Measurements from ENCODE around the gene ZBTB48.
"Not testable (repeated sequence)": the region's sequence is repeated elsewhere in the genome, so short reads cannot be mapped to it uniquely, and the experiment has no call there.

ZBTB48 gene

DNA sequence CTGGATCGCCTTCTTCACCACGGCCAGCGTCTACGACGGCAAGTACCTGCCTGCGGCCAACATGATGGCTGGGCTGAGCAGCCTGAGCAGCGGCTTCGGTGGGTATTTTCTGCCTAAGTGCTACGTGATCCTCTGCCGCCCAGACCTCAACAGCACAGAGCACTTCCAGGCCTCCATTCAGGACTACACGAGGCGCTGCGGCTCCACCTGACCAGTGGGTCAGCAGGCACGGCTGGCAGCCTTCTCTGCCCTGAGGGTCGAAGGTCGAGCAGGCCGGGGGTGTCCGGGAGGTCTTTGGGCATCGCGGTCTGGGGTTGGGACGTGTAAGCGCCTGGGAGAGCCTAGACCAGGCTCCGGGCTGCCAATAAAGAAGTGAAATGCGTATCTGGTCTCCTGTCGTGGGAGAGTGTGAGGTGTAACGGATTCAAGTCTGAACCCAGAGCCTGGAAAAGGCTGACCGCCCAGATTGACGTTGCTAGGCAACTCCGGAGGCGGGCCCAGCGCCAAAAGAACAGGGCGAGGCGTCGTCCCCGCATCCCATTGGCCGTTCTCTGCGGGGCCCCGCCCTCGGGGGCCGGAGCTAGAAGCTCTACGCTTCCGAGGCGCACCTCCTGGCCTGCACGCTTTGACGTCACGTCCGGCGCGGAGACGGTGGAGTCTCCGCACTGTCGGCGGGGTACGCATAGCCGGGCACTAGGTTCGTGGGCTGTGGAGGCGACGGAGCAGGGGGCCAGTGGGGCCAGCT is at the start of gene ZBTB48:
Gene ZBTB48, plus strand, starts transcription at position 621 of the 745 bp plus-strand sequence. CDS start 616 bp downstream, outside the sequence.
- peak; percentile 96 for DNase-seq (ENCODE audit: low read depth)

DNA sequence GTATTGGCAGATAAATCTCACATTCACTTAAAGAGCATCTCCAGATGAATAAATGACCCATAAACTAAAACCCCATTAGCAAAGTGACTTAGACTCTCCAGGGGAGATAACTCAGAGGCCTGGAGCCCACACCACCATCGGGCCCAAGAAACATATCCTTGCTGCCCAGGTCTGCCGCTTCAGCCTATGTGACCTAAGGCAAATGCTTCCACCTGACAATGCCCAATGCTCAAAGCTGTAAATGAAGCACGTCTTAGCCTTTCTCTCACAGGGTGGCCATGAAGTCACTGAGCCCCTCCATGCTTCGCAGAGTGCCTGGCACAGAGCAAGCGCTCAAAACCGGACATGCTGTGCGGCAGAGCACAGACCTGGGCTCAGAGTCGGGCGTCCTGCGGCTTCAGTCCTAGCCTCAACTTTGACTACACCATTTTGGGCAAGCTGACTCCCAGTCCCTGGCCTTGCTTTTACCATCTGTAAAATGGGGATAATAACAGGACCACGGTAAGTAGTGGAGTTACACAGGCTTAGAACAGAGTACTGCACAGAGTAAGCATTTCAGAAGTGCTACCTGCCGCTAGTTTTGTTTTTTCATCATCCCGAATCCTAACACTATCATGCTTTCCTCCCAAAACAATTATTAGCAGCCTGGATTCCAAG is 49.2 kb upstream of the ZBTB48 start:
- no peak for DNase-seq (ENCODE audit: low read depth)

DNA sequence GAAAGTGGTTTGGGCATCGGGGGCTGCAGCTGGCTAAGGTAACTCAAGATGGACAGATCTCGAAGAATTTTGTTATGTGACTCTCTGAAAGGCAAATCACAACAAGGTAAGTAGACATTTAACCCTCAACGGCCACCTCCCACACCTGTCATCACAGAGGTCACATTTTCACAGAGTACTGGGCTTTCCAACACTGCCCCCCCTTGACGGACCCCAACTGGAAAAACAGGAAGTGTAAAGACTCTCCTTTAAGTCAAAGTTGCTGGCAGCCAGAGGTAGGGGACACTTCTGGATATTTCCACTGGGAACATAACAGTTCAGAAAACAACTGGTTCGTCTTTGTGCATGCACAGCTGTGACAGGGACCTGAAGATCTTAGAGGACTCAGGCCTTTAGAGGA is 47.8 kb upstream of the ZBTB48 start:
- no peak for DNase-seq (ENCODE audit: low read depth)

DNA sequence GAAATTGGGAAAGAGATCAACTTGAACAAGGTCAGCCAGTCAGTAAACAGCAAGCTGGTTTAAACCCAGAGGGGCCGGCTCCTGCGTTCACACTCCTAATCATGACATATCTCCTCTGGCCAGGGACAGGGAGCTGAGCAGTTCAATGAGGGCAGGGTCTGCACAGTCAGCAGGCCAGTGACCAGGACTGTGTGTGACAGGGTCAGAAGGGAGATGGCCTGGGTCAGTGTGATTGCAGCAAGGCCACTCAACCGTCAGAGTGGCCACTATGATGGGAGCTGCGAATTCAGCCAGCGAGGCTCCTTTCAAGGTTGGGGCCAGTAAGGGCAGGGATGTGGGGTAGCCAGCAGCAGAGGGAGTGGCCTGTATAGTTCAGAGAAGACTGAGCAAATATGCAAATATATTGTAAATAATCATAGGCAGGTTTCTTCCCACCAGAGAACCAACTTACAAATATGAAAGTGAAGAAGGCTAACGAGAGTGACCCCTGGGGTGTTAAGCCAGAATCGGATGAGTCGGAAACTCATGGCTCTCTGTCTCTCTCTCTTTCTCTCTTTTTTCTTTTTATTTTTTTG is 45.5 kb upstream of the ZBTB48 start:
- no peak for DNase-seq (ENCODE audit: low read depth)

DNA sequence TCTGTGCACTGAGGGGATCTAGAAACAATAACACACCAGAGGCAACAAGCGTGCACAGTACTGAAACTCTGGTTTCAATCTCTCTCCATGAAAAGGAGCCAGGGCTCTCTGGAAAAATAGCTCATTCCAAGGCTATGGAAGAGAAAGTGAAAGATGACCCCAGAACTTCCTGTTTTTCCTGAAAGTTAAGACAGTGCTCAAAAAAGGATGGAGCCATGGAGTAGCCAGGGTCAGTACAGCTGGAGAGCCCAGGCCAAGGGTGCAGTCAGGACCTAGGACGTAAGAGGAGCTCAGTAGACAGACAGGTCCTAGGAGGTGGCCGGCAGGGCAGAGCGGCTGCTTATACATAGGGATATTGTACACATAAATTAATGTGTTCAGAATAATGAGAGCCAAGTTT is 44.6 kb upstream of the ZBTB48 start:
- DNase-seq (ENCODE audit: low read depth) = no peak

DNA sequence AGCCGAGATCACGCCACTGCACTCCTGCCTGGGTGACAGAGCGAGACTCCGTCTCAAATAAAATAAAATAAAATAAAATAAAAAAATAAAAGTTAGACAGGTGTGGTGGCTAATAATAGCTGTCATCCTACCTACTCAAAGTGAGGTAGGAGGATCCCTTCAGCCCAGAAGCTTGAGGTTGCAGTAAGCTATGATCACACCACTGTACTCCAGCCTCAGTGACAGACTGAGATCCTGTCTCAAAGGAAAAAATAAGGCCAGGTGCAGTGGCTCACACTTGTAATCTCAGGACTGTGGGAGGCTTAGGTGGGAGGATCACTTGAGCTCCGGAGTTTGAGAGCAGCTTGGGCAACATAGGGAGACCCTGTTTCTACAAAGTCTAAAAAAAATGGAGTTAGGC is 43.5 kb upstream of the ZBTB48 start:
- no peak for DNase-seq (ENCODE audit: low read depth)

DNA sequence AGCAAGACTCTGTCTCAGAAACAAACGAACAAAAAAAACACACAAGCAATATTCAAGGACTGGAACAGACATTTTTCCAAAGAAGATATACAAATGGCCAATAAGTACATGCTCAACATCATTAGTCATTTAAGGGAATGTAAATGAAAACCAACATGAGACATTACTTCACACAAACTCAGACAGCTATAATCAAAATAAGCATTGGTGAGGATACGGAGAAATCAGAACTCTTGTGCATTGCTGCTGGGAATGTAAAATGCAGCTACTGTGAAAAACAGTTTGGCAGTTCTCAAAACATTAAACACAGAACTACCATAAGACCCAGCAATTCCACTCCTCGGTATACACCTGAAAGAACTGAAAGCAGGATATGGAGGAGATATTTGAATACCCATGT is 40.8 kb upstream of the ZBTB48 start:
- DNase-seq (ENCODE audit: low read depth) = no peak

DNA sequence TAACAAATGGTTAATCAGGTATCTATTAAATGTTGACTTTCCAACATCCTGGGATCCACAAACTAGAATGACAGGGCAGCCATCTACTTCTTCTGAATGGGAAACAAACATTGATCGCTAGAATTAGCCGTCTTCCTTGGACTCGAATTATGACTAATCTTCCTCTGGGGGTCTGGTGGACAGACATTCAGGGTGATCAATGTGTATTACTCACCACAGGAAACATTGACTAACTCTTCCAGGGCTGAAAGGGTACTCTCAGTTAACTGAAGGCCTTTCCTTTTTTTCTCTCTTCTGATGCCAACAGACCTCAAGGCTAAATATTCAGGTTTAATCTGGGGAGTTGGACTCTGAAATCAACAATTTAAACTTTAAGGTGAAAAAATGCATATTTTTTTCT is 35.0 kb upstream of the ZBTB48 start:
- DNase-seq (ENCODE audit: low read depth) = no peak

DNA sequence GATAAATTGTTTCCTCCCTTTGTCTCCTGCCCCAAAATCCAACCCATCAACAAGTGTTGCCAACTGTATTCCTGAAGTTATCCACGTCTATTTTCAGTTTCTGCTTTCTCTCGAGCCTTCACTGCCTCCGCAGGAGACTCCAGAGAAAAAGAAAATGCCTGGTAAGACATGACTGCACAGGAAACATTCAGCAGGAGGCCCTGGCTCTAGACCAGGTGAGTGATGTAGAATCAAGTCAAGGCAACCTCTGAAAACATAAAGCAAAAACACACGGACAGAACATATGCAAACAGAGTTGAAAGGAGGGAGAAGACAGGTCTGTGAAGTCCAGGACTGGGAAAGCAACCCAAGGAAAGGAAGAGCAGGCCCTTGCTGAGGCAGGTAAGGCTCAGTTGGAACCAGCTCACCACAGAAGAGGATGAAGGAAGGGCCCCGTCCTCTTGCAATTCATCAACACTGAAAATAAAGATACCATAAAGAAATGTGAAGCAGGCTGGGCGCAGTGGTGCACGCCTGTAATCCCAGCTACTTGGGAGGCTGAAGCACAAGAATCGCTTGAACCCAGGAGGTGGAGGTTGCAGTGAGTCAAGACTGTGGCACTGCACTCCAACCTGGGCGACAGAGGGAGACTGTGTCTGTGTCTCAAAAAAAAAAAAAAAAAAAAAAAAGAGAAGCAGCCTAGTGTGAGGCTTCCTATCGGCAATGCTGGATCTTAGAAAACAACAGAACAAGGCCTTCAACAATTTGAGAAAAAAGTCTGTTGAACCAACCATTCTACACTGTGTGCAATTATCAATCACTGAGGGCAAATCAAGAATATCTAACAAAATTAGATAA is 34.3 kb upstream of the ZBTB48 start:
- no peak for DNase-seq (ENCODE audit: low read depth)

DNA sequence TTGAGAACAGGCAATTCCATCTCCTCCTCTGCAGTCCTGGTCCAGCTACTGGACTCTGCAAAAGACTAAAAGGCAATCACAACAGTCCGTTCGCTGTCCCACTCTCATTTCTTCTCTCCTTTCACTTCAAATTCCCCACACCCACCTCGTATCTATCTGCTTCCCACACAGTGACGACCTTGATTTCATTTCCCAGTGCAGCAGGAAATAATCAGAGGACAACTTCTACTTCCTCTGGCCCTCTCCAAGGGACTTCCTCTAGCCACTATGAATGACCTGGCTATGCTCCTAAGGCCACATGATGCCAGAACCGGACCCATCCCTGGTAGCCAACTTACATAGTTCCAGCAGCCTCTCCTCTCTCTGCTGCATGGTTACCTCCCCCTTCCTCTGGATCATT is 33.5 kb upstream of the ZBTB48 start:
- DNase-seq (ENCODE audit: low read depth) = no peak

DNA sequence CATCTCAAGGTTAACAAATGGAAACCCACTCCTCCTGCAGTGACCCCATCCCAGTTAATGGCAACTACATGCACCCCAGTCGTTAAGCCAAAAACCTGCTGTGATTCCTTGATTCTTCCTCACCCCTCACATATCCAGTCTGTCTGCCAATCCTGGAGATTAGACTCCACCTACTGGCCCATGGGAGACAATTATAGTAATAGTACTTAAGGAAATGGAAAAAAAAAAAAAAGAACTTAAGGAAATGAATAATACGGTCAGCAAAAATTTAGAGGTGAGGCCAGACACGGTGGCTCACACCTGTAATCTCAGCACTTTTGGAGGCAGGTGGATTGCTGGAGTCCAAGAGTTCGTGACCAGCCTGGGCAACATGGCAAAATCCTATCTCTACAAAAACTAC is 32.5 kb upstream of the ZBTB48 start:
- no peak for DNase-seq (ENCODE audit: low read depth)

DNA sequence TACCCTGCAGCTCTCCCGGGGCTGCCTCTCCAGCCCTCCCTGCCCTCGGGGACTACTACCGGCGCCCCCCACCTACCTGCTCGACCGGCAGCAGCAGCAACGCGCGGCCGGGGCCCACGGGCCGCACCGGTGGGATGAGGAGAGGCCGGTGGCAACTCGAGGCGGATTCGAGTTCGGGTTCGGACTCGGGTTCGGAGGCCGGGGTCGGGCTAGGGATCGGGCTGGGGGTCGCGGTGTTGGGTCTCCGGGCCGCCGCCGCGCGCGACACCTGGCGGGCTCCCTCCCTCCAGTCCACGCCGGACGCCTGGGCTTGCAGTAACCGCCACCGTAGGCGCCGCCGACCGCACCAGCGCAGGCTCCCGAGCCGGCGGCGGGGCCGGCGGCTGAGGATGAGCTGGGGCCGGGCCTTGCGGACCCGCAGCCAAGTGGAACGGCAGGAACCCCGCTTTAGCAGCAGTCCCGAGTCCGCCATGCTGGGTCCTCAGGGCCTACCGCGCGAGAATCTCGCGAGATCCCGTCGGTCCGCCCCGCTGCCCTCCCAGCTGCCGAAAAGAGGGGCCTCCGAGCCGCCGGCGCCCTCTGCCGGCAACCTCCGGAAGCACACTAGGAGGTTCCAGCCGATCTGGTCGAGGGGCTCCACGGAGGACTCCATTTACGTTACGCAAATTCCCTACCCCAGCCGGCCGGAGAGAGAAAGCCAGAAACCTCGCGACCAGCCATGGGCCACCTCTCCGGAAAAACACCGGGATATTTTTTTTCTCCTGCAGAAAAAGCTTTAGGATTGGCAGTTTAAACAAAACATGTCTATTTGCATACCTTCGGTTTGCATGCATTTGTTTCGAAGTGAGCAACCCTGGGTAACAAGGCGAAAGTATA is 25.5 kb upstream of the ZBTB48 start, which contains the start of gene NOL9:
Gene NOL9, minus strand, starts transcription at position 483 of the 876 bp plus-strand sequence. Its CDS starts 11 bp downstream, at position 472.
- peak; percentile 77 for DNase-seq (ENCODE audit: low read depth)

DNA sequence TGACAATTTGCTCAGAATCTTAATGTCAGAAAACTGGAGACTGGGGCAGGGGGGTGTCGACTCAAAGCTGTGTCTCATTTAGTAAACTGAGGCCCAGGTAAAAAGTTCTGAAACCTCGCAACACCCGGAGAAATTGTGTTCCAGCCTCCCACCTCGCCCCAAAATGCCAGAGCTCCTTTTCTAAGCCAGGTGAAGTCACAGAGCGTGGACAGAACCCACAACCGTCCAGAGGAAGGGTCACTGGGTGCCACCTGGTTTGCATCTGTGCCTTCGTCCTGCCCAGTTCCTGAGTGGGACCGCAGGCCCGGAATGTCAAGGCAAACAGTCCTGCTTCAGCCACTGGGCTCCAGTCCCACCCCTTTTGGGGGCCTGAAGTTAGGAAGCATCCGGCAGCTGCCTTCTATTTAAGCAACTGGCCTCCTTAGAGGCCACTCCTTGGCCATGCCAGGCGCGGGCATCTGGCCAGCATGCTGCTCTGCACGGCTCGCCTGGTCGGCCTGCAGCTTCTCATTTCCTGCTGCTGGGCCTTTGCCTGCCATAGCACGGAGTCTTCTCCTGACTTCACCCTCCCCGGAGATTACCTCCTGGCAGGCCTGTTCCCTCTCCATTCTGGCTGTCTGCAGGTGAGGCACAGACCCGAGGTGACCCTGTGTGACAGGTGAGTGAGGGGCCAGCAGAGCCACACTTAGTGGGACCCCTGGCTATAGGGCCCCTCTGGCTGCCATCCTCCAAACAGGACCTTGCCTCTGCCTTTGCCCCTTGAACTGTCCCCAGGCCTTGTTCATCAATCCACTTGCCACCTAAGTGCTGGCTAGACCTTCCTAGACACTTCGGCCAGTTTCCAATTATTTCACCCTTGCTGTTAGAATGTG is 24.7 kb upstream of the ZBTB48 start, which contains the start of gene TAS1R1:
Gene TAS1R1, plus strand, starts transcription at position 401 of the 872 bp plus-strand sequence. Its CDS starts 67 bp downstream, at position 468.
- peak; percentile 38 for DNase-seq (ENCODE audit: low read depth)

DNA sequence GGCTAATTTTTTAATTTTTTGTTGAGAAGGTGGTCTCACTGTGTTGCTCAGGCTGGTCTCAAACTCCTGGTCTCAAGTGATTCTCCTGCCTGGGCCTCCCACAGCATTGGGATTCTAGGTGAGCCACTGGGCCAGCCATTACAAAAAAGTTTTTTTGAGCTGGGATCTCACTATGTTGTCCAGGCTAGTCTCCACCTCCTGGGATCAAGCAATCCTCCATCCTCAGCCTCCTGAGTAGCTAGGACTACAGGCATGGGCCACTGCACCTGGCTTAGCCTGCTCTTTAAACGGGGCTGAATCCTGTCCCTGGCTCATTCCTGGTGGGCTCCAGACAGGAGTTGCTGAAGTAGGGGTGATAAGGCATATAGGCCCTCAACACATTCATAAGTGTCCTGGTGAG is 22.2 kb upstream of the ZBTB48 start:
- DNase-seq (ENCODE audit: low read depth) = no peak

DNA sequence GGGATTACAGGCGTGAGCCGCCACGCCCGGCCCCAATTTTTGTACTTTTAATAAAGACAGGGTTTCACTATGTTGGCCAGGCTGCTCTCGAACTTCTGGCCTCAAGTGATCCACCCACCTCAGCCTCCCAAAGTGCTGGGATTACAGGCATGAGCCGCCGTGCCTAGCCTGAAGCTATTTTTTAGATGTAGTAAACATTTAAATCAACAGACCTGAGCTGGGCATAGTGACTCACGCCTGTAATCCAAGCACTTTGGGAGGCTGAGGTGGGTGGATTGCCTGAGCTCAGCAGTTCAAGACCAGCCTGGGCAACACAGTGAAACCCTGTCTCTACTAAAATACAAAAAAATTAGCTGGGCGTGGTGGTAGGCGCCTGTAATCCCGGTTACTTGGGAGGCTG is 20.6 kb upstream of the ZBTB48 start:
- not testable (repeated sequence) for DNase-seq (ENCODE audit: low read depth)

DNA sequence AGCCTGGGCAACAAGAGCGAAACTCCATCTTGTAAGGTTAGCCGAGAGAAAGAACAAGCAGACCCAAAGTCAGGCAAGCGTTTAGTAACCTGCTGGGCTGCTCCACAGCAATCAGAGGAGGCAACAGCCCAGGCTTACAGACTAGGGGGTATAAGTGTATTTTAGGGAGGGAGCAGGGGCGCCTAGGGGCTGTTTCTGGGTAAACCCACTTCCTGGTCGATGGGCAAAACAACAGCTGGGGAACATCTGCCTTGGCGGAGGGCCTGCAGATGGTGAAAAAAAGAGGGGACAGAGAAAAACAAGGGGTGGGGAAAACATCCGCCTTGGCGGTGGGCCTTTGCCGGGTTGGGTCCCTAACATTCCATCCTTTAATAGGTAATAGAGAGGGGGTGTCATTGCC is 19.5 kb upstream of the ZBTB48 start:
- DNase-seq (ENCODE audit: low read depth) = no peak

DNA sequence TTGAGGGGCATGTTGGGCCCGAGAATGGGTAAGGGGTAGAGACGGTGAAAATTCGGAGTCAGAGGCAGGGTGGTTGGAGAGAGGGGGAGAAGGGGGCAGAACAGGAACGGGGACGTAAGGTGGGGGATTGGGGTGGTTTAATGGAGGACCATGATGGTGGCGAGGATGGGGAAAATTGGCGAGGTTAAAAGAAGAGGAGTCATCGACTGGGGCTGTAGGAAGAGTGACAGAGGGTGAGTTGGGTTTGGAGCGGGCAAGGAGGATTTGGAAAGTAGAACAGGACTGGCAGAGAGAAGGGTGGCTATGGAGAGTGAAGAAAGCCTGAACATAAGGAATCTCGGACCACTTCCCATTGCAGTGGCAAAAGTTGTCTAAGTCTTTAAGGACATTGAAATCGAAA is 10.8 kb upstream of the ZBTB48 start:
- DNase-seq (ENCODE audit: low read depth) = no peak

DNA sequence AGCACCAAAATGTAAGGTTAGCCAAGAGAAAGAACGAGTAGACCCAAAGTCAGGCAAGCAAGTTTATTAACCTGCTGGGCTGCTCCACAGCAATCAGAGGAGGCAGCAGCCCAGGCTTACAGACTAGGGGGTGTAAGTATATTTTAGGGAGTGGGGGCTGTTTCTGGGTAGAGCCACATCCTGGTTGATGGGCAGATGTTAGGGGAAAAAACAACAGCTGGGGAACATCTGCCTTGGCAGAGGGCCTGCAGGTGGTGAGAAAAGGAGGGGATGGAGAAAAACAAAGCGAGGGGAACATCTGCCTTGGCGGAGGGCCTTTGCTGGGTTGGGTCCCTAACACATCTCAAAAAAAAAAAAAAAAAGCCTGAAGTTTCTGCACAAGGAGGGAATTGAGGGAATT is 9.7 kb upstream of the ZBTB48 start:
- DNase-seq (ENCODE audit: low read depth) = no peak

DNA sequence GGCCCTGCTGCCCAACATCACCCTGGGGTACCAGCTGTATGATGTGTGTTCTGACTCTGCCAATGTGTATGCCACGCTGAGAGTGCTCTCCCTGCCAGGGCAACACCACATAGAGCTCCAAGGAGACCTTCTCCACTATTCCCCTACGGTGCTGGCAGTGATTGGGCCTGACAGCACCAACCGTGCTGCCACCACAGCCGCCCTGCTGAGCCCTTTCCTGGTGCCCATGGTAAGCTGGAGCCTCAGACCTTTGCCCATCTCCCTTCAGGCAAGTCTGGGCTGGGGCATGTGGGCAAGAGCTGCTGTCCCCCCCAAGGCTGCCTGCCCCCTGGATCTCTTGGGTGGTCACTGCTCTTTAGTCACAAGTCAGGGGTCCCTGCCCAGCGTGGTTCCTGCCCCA is 8.8 kb upstream of the ZBTB48 start:
- DNase-seq (ENCODE audit: low read depth) = no peak

DNA sequence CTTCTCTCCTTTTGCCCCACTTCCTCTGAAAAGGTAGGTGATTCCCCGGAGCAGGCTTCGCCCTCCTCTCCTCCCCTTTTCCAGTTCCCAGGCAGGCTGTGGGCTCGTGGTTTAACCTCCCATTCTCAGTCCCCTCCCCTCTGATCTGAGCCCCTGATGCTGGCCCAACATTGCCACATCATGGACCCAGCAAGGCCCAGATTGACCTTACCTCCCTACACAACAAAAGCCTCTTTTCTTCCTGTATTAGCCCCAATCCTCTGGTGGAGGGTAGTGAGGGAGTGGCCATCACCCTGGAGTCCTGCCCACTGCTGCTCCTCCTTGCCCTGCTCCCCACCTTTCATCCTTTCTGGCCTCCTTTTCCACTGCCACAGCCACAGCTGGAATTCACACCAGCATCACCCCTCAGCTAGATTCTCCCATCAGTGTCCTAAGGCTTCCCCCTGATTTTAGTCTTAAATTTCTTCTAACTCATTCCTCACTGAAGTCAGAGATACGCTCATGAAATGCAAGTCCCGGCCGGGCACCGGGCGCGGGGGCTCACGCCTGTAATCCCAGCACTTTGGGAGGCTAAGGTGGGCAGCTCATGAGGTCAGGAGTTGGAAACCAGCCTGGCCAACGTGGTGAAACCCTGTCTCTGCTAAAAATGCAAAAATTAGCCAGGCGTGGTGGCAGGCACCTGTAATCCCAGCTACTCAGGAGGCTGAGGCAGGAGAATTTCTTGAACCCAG is 7.0 kb upstream of the ZBTB48 start:
- DNase-seq (ENCODE audit: low read depth) = no peak
